DMS 273 treated with DMSO at 0.1 percent for 48 hours (cell line): ENCODE results near the gene BRD8.
A peak's percentile ranks its signal among the peaks of the same experiment; 100 is the strongest.
"Not testable (repeated sequence)": the region's sequence is repeated elsewhere in the genome, so short reads cannot be mapped to it uniquely, and the experiment has no call there.

Experiments
- DNase-seq: peaks from one replicate; lab custom pipeline; 2025; lab: John Stamatoyannopoulos, UW

BRD8 gene

GRCh38 chr5:138163721-138164120 lies 14.7 kb downstream of the BRD8 start:
- DNase-seq, result no peak

GRCh38 chr5:138160706-138161105 lies 17.7 kb downstream of the BRD8 start:
- no peak for DNase-seq

DNA sequence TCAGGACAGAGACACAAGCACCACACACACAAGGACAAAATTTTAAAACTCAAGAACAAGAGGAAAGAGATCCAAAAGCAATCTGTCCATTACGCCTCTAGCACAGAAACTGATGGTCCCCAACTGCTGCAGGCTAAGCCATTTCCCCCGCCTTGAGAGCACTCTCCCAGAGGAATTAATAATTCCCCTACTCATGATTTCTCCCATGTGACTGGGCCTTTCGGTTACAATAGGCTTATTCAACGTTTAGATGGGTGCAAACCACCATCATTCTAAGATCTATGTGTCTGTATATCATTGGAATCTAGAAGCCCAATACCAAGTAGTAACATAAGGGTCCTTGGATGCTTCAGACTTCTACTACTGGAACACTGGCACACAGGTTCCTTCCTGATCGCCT lies 18.8 kb downstream of the BRD8 start:
- DNase-seq, result no peak

DNA sequence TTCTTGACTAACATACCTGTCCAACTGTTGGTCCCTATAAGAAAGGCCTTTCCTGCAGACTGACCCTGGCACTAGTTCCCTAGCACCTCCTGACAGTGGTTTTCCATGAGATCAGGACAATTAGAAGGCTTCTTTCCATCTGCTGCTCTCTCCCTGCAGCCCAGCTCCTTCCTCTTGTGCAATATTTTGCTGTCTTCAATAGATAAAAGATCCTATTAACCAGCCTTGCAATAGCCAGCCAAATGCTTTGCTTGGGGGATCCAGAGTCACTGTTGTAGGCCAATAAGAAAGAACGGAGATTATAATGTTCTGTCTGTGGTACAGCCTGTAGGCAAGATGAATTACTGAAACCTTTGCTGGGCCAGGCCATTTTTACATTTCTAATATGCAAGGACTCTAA lies 20.8 kb downstream of the BRD8 start:
- DNase-seq, result no peak

DNA sequence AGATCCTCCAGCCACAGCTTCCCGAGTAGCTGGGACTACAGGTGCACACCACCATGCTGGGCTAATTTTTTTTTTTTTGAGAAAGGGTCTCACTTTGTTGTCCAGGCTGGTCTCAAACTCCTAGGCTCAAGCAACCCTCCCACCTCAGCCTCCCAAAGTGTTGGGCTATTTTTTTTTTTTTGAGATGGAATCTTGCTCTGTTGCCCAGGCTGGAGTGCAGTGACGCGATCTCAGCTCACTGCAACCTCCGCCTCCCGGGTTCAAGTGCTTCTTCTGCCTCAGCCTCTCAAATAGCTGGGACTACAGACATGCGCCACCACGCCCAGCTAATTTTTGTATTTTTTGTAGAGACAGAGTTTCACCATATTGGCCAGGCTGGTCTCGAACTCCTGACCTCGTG lies 22.5 kb downstream of the BRD8 start:
- DNase-seq, result not testable (repeated sequence)

DNA sequence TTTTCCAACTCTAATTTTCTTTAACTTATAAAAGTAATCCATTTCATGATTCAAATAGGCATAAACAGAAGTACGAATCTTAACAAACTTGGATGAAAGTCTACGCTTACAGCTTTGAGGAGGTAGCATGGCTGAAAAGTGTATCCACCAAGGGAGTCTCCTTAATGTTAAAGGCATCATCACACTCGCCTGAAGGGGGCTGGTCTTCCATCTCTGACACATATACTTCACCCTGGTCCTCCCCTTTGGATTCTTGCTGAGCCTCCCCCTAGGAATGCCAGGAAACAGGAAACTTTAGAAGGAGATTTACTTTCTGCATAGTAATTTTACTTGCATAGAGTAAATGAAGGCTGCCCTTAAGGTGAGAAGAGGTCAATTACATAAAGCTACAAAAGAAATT lies 28.9 kb downstream of the BRD8 start:
- no peak for DNase-seq

GRCh38 chr5:138148811-138149210 lies 29.6 kb downstream of the BRD8 start:
- DNase-seq, result no peak

DNA sequence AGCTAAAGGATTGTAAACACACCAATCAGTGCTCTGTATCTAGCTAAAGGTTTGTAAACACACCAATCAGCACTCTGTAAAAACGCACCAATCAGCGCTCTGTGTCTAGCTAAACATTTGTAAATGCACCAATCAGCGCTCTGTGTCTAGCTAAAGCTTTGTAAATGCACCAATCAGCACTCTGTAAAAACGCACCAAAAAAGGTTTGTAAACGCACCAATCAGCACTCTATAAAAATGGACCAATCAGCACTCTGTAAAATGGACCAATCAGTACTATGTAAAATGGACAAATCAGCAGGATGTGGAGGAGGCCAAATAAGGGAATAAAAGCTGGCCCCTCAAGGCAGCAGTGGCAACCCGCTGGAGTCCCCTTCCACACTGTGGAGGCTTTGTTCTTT lies 34.9 kb downstream of the BRD8 start:
- DNase-seq, result not testable (repeated sequence)

DNA sequence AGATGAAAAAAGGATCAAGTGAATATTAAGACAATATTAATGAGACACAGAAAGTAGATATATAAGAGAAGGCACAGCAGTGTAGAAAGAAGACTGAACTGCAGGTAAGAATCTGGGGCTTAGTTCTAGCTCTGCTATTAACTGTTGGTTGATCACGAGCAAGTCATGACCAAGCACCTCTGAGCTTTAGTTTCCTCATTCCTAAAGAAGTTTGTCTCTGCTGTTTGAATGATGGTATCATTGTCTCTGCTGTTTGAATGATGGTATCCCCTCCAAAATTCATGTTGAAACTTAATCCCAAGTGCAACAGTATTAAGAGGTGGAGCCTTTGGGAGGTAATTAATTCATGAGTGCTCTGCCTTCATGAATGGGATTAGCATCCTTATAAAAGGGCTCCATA lies 36.7 kb downstream of the BRD8 start:
- no peak for DNase-seq

DNA sequence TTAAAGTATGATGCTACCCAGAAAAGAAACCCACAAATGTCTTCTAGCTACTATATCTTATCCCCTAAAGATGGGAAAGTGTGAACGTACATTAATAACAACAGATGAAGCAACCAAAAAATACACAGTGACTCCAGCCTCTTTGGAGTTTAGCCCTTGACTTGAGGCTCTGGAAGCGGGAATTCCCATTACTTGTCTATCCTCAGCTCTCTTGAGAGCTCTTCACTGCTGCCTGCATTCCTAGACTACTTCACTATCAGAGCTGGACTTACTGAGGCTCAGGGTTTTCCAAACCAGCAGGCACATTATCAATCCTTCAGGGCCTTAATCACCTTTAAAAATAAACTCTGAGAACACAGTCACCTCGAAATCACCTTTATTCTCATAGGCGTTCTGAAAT lies 38.2 kb downstream of the BRD8 start:
- DNase-seq, result no peak

DNA sequence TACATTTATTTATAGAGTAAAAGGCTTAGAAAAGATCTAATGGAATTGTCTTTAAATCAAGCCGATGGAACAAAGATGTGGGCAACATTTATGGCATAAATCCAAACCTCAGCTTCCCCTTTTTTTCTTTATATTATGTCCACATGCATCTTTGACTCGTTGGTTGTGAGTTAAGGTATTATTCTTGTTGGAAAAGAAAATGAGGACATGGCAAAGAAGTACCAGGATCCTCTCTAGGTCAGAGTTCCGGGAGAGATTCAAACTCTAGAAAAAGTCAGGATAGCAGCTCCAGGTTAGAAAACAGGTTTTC lies 38.7 kb downstream of the BRD8 start:
- no peak for DNase-seq

DNA sequence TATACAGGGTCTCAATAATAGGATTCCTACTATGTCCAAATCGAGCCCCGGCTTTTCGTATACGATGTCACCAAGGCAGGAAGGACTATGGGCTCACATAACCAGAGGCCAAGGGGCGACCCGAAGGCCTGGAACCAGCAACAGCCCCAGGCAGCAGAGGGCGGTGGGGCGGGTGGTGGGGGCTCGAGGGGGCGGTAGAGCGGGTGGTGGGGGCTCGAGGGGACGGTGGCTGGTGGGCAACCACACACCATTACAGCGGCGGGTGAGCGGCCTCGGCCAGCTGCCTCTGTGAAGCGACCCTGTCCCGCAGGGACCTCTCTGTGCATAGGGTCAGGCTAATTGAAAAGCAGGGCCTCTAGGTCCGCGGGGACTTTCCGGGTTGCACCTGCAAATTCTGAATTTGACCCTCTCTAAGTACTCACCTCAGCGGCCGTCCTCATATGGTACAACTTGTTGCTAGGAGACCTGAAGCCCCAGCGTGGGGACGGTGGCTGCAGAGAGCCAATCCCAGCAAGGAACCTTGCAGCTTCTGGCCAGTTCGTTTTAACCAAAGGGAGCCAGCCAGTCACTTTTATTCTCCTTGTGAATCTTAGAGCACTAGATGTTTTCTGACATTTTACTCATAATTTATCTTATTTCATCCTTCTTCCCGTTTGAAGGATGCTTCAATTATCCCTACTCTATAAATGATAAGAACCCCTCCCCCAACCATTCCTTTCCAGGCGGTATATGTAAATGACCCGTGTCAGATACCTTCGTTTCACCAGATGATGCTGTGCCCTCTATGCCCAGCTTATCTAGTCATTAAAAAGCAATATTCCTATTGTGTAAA lies 39.3 kb downstream of the BRD8 start, which contains the start of gene NME5:
TSS of gene NME5 (minus strand) at position 480 of the 832 bp plus-strand sequence. CDS start 648 bp downstream, outside the sequence.
- peak; percentile 31 for DNase-seq

DNA sequence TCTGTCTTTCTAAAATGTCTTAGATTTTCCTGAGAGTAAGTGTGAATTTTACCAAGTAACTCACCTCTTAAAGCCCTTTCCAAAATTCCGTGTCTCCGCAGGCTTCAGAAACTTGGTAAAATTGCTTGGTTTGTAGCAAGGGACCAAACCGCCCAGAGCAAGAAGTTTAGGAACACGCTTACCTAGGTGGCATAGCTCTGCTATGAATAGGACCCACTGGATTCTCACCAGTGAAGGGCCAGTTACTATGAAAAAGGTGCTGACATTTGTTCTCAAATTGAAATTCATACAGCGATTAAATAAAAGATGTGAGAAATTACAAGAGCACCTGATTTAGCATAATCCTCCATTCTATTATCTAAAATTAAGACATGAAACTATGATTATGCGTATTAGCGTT lies 45.9 kb downstream of the BRD8 start:
- no peak for DNase-seq

DNA sequence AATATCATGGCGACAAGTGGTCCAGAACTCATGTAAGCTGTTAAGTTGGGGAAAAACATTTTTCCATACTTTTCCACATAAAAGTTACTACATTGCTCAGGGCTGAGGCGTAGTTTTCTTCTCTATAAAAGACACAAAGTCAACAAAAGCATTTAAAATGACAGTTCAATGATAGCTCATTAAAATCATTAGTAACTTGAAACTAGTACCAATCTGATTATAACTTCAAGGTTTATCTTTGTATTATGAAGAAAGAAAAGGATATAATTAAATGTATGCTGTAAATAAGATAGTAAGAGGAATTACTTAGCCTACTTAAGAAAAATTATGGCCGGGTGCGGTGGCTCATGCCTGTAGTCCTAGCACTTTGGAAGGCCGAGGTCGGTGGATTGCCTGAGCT lies 49.1 kb downstream of the BRD8 start:
- no peak for DNase-seq

GRCh38 chr5:138128334-138128733 lies 50.1 kb downstream of the BRD8 start:
- DNase-seq, result no peak

- DNase-seq, result no peak
Measured at GRCh38 chr5:138115254-138115653, 63.2 kb downstream of the BRD8 start.

- no peak for DNase-seq
Measured at GRCh38 chr5:138111937-138112336, 66.5 kb downstream of the BRD8 start.

DNA sequence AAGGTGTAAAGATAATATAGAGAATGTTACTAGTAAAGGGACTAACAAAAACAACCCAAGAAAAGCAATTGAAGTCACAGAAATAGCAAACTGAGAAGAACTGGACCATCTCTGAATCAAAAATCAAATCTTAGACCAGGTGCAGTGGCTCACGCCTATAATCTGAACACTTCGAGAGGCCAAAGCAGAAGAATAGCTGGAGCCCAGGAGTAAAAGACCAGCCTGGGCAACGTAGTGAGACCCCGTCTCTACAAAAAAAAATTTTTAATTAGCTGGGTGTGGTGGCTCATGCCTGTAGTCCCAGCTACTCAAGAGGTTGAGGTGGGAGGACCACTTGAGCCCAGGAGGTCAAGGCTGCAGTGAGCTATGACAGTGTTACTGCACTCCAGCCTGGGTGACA lies 67.2 kb downstream of the BRD8 start:
- DNase-seq, result no peak

DNA sequence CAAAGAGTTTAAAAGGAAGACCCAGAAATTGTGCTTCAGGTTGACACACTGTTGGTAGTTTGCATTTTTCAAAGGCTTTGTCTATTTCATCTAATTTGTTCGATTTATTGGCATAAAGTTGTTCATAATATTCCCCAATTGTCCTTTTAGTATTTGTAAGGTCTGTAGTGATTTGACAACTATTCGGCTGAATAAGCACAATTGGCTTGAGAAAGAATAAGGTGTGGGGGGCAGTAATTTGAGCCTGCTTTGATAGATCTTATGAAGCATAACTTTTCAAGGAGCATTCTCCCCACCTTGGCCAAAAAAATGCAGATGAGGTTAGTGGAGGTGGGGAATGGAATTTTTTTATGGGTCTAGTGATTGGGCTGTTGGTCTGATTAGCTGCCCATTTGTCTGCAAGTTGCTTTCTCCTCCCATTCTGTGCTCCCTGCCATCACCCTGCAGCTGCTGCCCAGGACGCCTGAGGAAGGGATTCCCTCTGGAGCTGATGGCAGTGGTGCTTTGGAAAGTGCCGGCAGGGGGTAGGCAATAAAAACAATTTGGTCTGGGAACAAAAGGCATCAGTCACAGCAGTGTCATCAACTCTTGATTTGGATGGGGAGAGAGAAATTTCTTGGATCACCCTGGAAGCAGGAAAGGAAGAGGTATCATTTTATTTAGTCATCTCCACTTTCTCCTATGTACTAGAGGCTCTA lies 68.0 kb downstream of the BRD8 start:
- no peak for DNase-seq

GRCh38 chr5:138109463-138110265 lies 68.8 kb downstream of the BRD8 start:
- DNase-seq, result no peak

DNA sequence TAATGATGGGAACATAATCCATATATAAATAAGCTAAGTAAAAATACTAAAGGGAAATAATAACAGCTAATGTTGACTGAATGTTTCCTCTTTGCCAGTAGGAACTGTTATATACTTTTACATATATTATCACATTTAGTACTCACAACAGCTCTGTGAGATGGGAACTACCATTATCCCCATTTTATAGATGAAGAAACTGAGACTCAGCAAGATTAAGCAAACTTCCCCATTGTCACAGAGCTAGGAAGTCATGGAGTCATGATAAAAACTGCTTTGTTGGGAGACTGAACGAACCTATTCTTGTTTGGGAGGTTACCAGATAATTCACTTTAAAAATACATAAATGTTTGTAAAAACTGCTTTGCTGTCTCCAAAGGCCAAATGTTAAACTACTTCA lies 71.2 kb downstream of the BRD8 start:
- DNase-seq, result no peak

DNA sequence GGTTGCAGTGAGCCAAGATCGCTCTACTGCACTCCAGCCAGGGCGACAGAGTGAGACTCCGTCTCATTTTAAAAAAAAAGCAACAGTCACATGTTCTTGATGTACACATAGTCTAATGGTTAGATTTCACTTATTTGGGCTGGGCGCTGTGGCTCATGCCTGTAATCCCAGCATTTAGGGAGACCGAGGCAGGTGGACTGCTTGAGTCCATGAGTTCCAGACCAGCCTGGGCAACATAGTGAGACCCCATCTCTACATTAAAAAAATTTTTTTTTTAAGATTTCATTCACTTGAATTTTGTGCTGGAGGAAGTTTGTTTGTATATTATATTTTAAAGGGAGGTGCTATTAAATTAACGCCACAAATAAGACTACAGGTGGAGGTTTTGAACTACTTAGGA lies 72.7 kb downstream of the BRD8 start:
- no peak for DNase-seq

- no peak for DNase-seq
Measured at GRCh38 chr5:138103319-138103637, 75.2 kb downstream of the BRD8 start.
